T-cell (primary cell): ENCODE data around the gene PFKP. TPM values are rescaled to one million over a fixed set of nuclear protein-coding genes. Genes with fewer than 3 reads are reported as not detected.

Experiments
- total RNA-seq, 35 experiments: library from RNA in 6 of 35; stranded (reverse) in 6 of 35; fragments of 120-200 nt in 1 of 35; gene quantifications; one replicate each; pipeline versions ENCODE4 v1.2.1 to v1.2.4 and lab custom pipeline; 2013 to 2026

The PFKP gene
- total RNA-seq, 5 donors from 2014 or later (not counting 1 experiment from before 2014, with no cell fraction given) = 60.7 to 84.3 (median 70.2) TPM

Other genes starting within 250 kb of the PFKP start
- gene PITRM1, start 105.2 kb downstream of the PFKP start, total RNA-seq = 10 to 100 TPM; 73.9 to 89.5 (median 81.0) TPM